KMS-11 (cell line): Measurements from ENCODE around the gene ZNF136.

ENCODE experiments used
- H2AFZ ChIP-seq: fragments of 200-600 bp; sonication (generic); 2 replicates; pipeline ENCODE4 v1.6.1; 2016; ENCODE audit warnings: antibody characterized with exemption, mixed run types, low read depth
- H3K27ac ChIP-seq: fragments of 200-600 bp; sonication (generic); 2 replicates; pipeline ENCODE4 v1.6.1; 2016; ENCODE audit warnings: mild to moderate bottlenecking, mixed run types
- H3K27me3 ChIP-seq: fragments of 200-600 bp; sonication (generic); 2 replicates; pipeline ENCODE4 v1.6.1; 2017; ENCODE audit warnings: mild to moderate bottlenecking, low read depth, mixed run types, moderate library complexity; ENCODE audit not compliant: insufficient read depth
- H3K36me3 ChIP-seq: fragments of 200-600 bp; sonication (generic); 2 replicates; pipeline ENCODE4 v1.6.1; 2017; ENCODE audit warnings: mild to moderate bottlenecking, mixed run types; ENCODE audit not compliant: insufficient read depth
- H3K4me1 ChIP-seq: fragments of 200-600 bp; sonication (generic); 2 replicates; pipeline ENCODE4 v1.6.1; 2016; ENCODE audit warnings: mild to moderate bottlenecking, low read depth, mixed run types; ENCODE audit not compliant: poor library complexity, severe bottlenecking
- H3K4me2 ChIP-seq: fragments of 200-600 bp; sonication (generic); 2 replicates; pipeline ENCODE4 v1.7.0; 2016; ENCODE audit warnings: mild to moderate bottlenecking, mixed run types
- H3K4me3 ChIP-seq: fragments of 200-600 bp; sonication (generic); IDR thresholded peaks from 2 replicates; pipeline ENCODE4 v1.6.1; 2017; ENCODE audit warnings: low read depth, low read length, mixed read lengths; ENCODE audit not compliant: insufficient read depth
- H3K79me2 ChIP-seq: fragments of 200-600 bp; sonication (generic); 2 replicates; pipeline ENCODE4 v1.6.1; 2016; ENCODE audit warnings: low read depth, mixed run types; ENCODE audit not compliant: insufficient read depth
- H3K9ac ChIP-seq: fragments of 200-600 bp; sonication (generic); 2 replicates; pipeline ENCODE4 v1.6.1; 2016; ENCODE audit warnings: mild to moderate bottlenecking, mixed run types
- H4K20me1 ChIP-seq: fragments of 200-600 bp; sonication (generic); 2 replicates; pipeline ENCODE4 v1.6.1; 2016; ENCODE audit warnings: mild to moderate bottlenecking, mixed run types; ENCODE audit not compliant: insufficient read depth
- TF ChIP-seq, protein P1 (sequence below): fragments of 200-600 bp; sonication (generic); conservative IDR thresholded peaks from 2 replicates; pipeline ENCODE4 v1.6.1; 2017; ENCODE audit warnings: low read depth, mild to moderate bottlenecking, antibody characterized with exemption, low read length, moderate library complexity, mixed read lengths

ZNF136 gene

DNA sequence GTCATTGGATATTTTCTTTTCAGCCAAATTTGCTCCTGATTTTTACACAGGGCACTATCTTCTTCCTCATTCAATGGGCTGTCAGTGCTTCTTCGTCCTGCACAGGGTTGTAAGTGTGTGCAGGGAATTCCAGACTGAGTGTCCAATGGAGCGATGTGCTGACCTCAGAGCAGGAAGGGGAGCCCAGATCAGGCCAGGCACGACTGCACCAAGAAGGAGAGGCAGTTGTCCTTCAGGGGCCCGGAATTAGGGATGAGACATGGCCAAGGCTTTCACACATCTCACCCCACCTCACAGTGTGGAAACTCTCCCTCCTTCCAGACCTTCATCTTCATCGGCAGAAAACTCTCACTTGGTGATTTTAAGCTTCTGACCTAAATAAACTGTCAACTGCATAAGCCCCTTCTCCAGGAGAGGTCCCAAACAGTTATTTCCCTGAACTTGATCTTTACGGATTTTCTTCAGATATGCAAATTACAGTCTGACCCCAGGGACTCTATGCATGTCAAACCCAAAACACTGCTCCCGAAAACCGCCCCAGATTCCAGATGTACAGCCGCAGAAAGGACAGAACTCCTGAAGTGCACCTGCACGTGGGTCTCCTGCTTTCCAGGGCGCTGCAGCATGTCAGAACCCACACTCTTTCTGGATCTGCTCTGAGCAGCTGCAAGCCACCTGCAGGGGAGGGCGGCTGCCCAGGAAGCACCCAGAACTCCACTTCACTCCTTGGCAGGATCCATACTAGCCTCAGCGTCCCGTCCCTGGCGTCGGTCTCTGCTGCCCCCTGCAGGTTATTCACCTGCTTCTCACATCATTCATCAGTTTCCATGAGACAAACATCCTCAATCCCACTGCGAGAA lies 22.1 kb upstream of the ZNF136 start:
- Histone ChIP-seq H3K9ac (no peak overlapping the region), H3K4me2 (peak overlapping the region; percentile 67), H2AFZ (peak overlapping the region; percentile 81), H3K27me3 (no peaks in the 10 kb centered on the region), H3K36me3 (no peaks in the 10 kb centered on the region), H3K79me2 (no peaks in the 10 kb centered on the region), H3K27ac (no peak overlapping the region), H3K4me3 (no peak overlapping the region), H3K4me1 (no peaks in the 10 kb centered on the region), H4K20me1 (no peaks in the 10 kb centered on the region)
- TF ChIP-seq, protein P1, sequence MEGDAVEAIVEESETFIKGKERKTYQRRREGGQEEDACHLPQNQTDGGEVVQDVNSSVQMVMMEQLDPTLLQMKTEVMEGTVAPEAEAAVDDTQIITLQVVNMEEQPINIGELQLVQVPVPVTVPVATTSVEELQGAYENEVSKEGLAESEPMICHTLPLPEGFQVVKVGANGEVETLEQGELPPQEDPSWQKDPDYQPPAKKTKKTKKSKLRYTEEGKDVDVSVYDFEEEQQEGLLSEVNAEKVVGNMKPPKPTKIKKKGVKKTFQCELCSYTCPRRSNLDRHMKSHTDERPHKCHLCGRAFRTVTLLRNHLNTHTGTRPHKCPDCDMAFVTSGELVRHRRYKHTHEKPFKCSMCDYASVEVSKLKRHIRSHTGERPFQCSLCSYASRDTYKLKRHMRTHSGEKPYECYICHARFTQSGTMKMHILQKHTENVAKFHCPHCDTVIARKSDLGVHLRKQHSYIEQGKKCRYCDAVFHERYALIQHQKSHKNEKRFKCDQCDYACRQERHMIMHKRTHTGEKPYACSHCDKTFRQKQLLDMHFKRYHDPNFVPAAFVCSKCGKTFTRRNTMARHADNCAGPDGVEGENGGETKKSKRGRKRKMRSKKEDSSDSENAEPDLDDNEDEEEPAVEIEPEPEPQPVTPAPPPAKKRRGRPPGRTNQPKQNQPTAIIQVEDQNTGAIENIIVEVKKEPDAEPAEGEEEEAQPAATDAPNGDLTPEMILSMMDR, result peak; percentile 86

DNA sequence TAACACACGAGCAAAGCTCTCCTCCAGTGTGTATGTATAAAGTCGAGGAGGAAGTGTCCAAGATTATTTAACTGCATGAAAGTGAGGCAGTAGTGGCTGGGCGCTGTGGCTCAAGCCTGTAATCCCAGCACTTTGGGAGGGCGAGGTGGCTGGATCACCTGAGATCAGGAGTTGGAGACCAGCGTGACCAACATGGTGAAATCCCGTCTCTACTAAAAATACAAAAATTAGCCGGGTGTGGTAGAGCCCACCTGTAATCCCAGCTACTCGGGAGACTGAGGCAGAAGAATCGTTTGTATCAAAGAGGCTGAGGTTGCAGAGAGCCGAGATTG lies 21.5 kb upstream of the ZNF136 start:
- TF ChIP-seq, protein P1, result peak; percentile 29; the same call in 1 of the 2 replicates
- H3K4me1 ChIP-seq, result no peaks in the 10 kb centered on the region
- H3K27me3 ChIP-seq, result no peaks in the 10 kb centered on the region
- no peaks in the 10 kb centered on the region for H3K36me3 ChIP-seq
- H3K4me2 ChIP-seq, result peak overlapping the region; percentile 67; the same call in 1 of the 2 replicates
- peak overlapping the region; percentile 81; the same call in 1 of the 2 replicates for H2AFZ ChIP-seq
- H3K9ac ChIP-seq, result no peak overlapping the region
- H3K4me3 ChIP-seq, result no peak overlapping the region
- H3K27ac ChIP-seq, result no peak overlapping the region
- no peaks in the 10 kb centered on the region for H4K20me1 ChIP-seq
- H3K79me2 ChIP-seq, result no peaks in the 10 kb centered on the region

DNA sequence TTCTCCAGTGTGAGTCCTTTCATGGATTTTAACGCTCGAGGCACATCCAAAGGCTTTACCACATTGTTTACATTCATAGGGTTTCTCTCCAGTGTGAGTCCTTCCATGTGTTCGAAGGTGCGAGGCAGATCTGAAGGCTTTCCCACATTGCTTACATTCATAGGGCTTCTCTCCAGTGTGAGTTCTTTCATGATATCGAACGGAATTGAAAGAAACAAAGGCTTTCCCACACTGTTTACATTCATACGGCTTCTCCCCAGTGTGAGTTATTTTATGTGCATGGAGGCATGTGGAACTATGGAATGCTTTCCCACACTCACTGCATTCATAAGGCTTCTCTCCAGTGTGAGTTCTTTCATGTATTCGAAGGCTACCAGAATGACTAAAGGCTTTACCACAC lies 17.5 kb upstream of the ZNF136 start:
- H3K36me3 ChIP-seq, result no peaks in the 10 kb centered on the region

DNA sequence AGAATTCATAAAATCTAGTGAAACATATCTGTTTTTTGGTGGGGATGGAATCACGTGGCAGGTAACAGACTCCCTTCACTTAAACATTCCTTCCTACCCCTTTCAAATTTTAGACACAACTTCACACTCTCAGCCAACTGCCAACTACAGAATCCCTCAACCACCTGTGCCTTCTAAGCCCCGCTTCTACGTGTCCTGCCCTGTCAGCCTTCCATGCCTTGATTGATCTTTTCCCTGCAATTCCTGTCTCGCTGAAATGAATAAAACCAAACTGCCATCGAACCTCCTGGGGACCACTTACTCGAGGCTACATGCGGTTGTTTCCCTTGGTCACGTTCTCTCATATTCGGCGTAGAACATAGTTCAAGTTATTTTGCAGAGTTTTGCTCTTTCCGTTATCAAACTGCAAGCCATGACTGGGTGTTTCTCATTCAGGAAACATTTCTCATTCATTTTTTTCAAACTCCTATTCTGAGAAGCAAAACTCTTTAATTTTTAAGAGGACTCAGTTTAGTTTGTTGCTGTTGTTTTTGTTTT lies 7.5 kb upstream of the ZNF136 start:
- Histone ChIP-seq H3K4me3 (no peak overlapping the region), H3K79me2 (no peaks in the 10 kb centered on the region), H3K36me3 (no peaks in the 10 kb centered on the region), H3K4me1 (no peaks in the 10 kb centered on the region), H3K9ac (no peak overlapping the region), H3K27ac (no peak overlapping the region), H3K27me3 (no peaks in the 10 kb centered on the region), H4K20me1 (no peaks in the 10 kb centered on the region), H3K4me2 (no peak overlapping the region), H2AFZ (no peak overlapping the region)
- TF ChIP-seq, protein P1, result no peak

More for the DNA sequence above, 17.5 kb upstream of the ZNF136 start:
- Histone ChIP-seq H3K27ac (no peak overlapping the region), H3K4me2 (no peak overlapping the region), H3K27me3 (no peaks in the 10 kb centered on the region), H3K9ac (no peak overlapping the region), H3K79me2 (no peaks in the 10 kb centered on the region), H3K4me1 (no peaks in the 10 kb centered on the region), H4K20me1 (no peaks in the 10 kb centered on the region), H3K4me3 (no peak overlapping the region), H2AFZ (no peak overlapping the region)
- TF ChIP-seq, protein P1, result no peak
